Gastroesophageal sphincter (tissue), 4 donors: ENCODE measurements around the gene DOK1. TPM values are rescaled to one million over a fixed set of nuclear protein-coding genes. Genes with fewer than 3 reads are reported as not detected.

Experiments
- ATAC-seq: fragments of 150-250 bp; one replicate; pipeline ENCODE4 v1.9.1; 2016; ENCODE audit warnings: mild to moderate bottlenecking, moderate library complexity
- H3K27ac ChIP-seq, 4 donors: fragments of 200-600 bp; sonication (generic) in 3 of 4; 1 replicate in 3 of 4; 2 replicates in 1 of 4; pipeline ENCODE4 v1.5.1; 2016 to 2019
- H3K27me3 ChIP-seq: fragments of 200-600 bp; sonication (generic); one replicate; pipeline ENCODE4 v1.5.1; 2019
- H3K36me3 ChIP-seq, 2 donors: fragments of 200-600 bp; sonication (generic); one replicate each; pipeline ENCODE4 v1.5.1; 2019; ENCODE audit warnings: control low read depth in 1 of 2
- H3K4me1 ChIP-seq, 3 donors: fragments of 200-600 bp; sonication (generic); 1 replicate in 2 of 3; 2 replicates in 1 of 3; pipeline ENCODE4 v1.5.1; 2016 to 2019; ENCODE audit warnings: control low read depth in 2 of 3
- H3K4me3 ChIP-seq, 2 donors: fragments of 200-600 bp; sonication (generic); one replicate each; pipeline ENCODE4 v1.5.1; 2019; ENCODE audit warnings: mild to moderate bottlenecking in 1 of 2, moderate library complexity in 1 of 2
- H3K9me3 ChIP-seq, 3 donors: fragments of 200-600 bp; sonication (generic); one replicate each; pipeline ENCODE4 v1.5.1; 2017 to 2019; ENCODE audit warnings: control low read depth in 2 of 3
- CTCF ChIP-seq, 4 experiments: fragments of 200-600 bp in 2 of 4; fragments of 450-650 bp in 2 of 4; sonication (generic) in 1 of 4; IDR thresholded peaks; one replicate each; pipeline ENCODE4 v1.5.1; 2017 to 2019; ENCODE audit warnings: antibody characterized with exemption in 4 of 4, mild to moderate bottlenecking in 2 of 4, moderate library complexity in 2 of 4
- EP300 ChIP-seq: sonication (generic); formaldehyde crosslinking; IDR thresholded peaks from one replicate; pipeline ENCODE4 v1.6.1; 2017; ENCODE audit warnings: antibody characterized with exemption, mild to moderate bottlenecking
- POLR2A ChIP-seq, 2 donors: fragments of 450-650 bp; IDR thresholded peaks; one replicate each; pipeline ENCODE4 v1.6.1; 2017; ENCODE audit warnings: antibody characterized with exemption in 2 of 2, mild to moderate bottlenecking in 2 of 2, moderate library complexity in 1 of 2
- POLR2AphosphoS5 ChIP-seq: sonication (generic); formaldehyde crosslinking; IDR thresholded peaks from one replicate; pipeline ENCODE4 v1.6.1; 2017; ENCODE audit warnings: antibody characterized with exemption
- WGBS, 2 donors: methylation state at CpG; one replicate each; pipeline ENCODE4 v1.1.5; 2018; ENCODE audit warnings: low coverage in 1 of 2; 5-methylcytosine and 5-hydroxymethylcytosine counted together
- total RNA-seq, 4 donors: library from RNA; depleted of rRNA; stranded (reverse); fragments of >200 nt; gene quantifications; one replicate each; pipeline ENCODE4 v1.1.0, GENCODE V29; 2016

The DOK1 gene
- total RNA-seq, 4 donors from 2014 or later = 16.3 to 28.8 (median 19.5) TPM

- H3K9me3 ChIP-seq = no peaks in the 10 kb centered on the region
- WGBS, 2 donors = no CpG with 5 or more reads among the region's 10 CpGs
- H3K27ac ChIP-seq = no peak overlapping the region
- peaks cover 0 to 20% (median 9%) of the 10 kb centered on the region in 3 donors for H3K4me1 ChIP-seq
- TF ChIP-seq EP300 = no peak
- TF ChIP-seq POLR2A (IDR thresholded peaks at IDR 0.05) = no peak
- TF ChIP-seq CTCF (IDR thresholded peaks at IDR 0.05) = no peak
- TF ChIP-seq POLR2AphosphoS5 = no peak
- H3K4me3 ChIP-seq = no peak overlapping the region
- H3K27me3 ChIP-seq = peaks cover 9% of the 10 kb centered on the region
- peaks cover 0 to 35% of the 10 kb centered on the region in 2 donors for H3K36me3 ChIP-seq
- ATAC-seq = no peak
These were observed 19.0 kb upstream of the DOK1 start for GRCh38 chr2:74535440-74535965.

DNA sequence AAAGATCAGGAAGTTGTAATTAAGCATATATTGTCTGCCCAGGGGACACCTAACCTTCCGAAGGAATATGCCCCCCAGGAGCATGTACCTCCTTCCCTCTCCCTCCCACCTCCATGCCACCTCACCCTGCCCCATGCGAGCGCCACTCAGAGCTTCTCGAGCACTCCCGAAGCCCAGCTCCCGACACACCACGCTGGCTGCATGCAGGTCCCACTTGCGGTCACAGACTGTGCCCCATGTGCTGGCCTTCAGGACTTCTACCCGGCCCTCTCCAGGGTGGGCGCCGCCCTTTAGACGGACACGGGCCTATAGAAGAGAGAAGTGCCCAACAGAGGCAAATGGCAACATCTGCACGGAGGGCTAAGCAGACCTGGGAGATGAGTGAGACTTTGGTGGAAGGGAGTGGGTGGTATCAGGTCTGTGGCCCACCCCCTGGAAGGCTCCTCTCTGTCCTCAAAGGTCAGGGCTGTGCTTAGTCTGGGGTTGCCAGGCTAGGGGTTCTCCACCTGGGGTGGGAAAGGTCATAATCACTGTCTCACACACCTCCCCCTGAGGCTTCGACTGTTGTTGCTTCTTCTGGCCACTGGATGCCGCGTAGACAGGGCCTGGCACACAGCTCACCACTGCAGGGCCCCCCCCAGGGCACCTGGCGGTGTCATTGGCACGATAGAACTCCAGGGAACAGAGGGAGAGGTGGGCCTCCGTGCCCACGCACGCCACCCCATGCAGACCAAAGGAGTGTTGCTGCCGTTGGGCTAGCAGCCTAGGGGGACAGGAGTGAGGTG, 18.2 kb upstream of the DOK1 start:
- Histone ChIP-seq H3K4me1 (peaks cover 0 to 12% (median 3%) of the 10 kb centered on the region in 3 donors), H3K27ac (no peak overlapping the region), H3K4me3 (no peak overlapping the region), H3K36me3 (peaks cover 0 to 35% of the 10 kb centered on the region in 2 donors), H3K9me3 (no peaks in the 10 kb centered on the region), H3K27me3 (peaks cover 9% of the 10 kb centered on the region)
- no peak for ATAC-seq
- WGBS, 2 donors = 85 to 90% methylated on average over 4 to 8 of the region's 23 CpGs
- TF ChIP-seq CTCF (IDR thresholded peaks at IDR 0.05) = no peak
- TF ChIP-seq EP300 = no peak
- TF ChIP-seq POLR2AphosphoS5 = no peak
- TF ChIP-seq POLR2A (IDR thresholded peaks at IDR 0.05) = no peak

DNA sequence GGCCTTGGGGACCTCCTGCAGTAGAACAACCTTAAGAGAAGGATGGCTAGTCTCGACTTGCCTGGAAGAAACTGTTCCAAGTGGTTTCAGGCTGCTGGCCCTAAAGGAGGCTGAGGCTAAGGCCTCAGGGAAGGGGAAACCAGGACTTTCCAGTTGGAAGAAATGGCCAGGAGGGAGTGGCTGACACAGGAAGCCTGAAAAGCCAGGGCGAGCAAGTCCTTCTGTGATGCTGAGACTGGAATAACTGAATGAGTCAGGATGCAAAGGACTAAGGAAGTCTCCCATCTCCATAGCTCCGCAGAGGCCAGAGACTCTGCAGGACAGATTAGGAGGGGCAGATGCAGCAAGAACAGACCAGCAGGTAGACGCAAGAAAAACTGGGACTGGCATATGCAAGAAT, 17.4 kb upstream of the DOK1 start:
- TF ChIP-seq CTCF (IDR thresholded peaks at IDR 0.05) (no peak), POLR2AphosphoS5 (no peak), EP300 (no peak), POLR2A (IDR thresholded peaks at IDR 0.05) (no peak)
- H3K27ac ChIP-seq = no peak overlapping the region

GRCh38 chr2:74538881-74539339, 15.6 kb upstream of the DOK1 start:
- Histone ChIP-seq H3K4me3 (no peak overlapping the region), H3K27ac (no peak overlapping the region), H3K4me1 (peaks cover 0 to 2% (median 0%) of the 10 kb centered on the region in 3 donors), H3K36me3 (peaks cover 0 to 9% of the 10 kb centered on the region in 2 donors), H3K27me3 (peaks cover 9% of the 10 kb centered on the region), H3K9me3 (no peaks in the 10 kb centered on the region)
- 70 to 88% methylated on average over 1 to 7 of the region's 7 CpGs for WGBS, 2 donors
- ATAC-seq = no peak
- TF ChIP-seq EP300 = no peak
- no peak for TF ChIP-seq POLR2A (IDR thresholded peaks at IDR 0.05)
- no peak for TF ChIP-seq POLR2AphosphoS5
- no peak for TF ChIP-seq CTCF (IDR thresholded peaks at IDR 0.05)

More for the DNA sequence above, 17.4 kb upstream of the DOK1 start:
- ATAC-seq = no peak
- WGBS, 2 donors = 64 to 71% methylated on average over 3 to 4 of the region's 4 CpGs
- H3K4me1 ChIP-seq = peaks cover 0 to 4% (median 2%) of the 10 kb centered on the region in 3 donors
- no peaks in the 10 kb centered on the region for H3K9me3 ChIP-seq
- no peak overlapping the region for H3K4me3 ChIP-seq
- peaks cover 0 to 27% of the 10 kb centered on the region in 2 donors for H3K36me3 ChIP-seq
- H3K27me3 ChIP-seq = peaks cover 9% of the 10 kb centered on the region
